B cell (primary cell): ENCODE results near the gene SHQ1. TPM values are rescaled to one million over a fixed set of nuclear protein-coding genes. Genes with fewer than 3 reads are reported as not detected.

ENCODE experiments used
- ATAC-seq: fragments of 200-7000 bp; cut with Tn5 transposase; one replicate; pipeline ENCODE4 v1.10.0; 2021; ENCODE audit warnings: low read depth, mild to moderate bottlenecking, moderate number of reproducible peaks, moderate library complexity
- CTCF ChIA-PET: fragments of 350-600 bp; sonication (Branson Sonifier 250); formaldehyde crosslinking; loops from one replicate; lab custom pipeline; 2021; ENCODE audit warnings: antibody characterized with exemption, inconsistent platforms; lab: Charles Lee
- POLR2A ChIA-PET: fragments of 350-600 bp; sonication (Branson Sonifier 250); formaldehyde crosslinking; loops from one replicate; lab custom pipeline; 2021; ENCODE audit warnings: antibody characterized with exemption; lab: Charles Lee
- DNase-seq: peaks from one replicate; pipeline ENCODE4 v3.0.0; 2013
- H2AFZ ChIP-seq: 2 replicates; pipeline ENCODE4 v1.6.1; 2012; ENCODE audit warnings: mild to moderate bottlenecking, low read depth, low read length; ENCODE audit not compliant: insufficient read depth, poor library complexity, severe bottlenecking
- H3K27ac ChIP-seq, 2 donors: 1 replicate in 1 of 2; 2 replicates in 1 of 2; pipeline ENCODE4 v1.5.1; 2012 to 2013; ENCODE audit warnings: low read length in 2 of 2, mild to moderate bottlenecking in 2 of 2, moderate library complexity in 1 of 2
- H3K27me3 ChIP-seq, 4 experiments: fragments of 200-600 bp in 1 of 4; sonication (generic) in 1 of 4; replicated peaks in 1 of 4; 1 replicate in 2 of 4; 2 replicates in 2 of 4; pipeline versions ENCODE4 v1.6.1 to v1.7.0; 2013 to 2016; ENCODE audit warnings: low read length in 3 of 4, mild to moderate bottlenecking in 2 of 4, mixed read lengths in 1 of 4, moderate library complexity in 1 of 4; ENCODE audit not compliant: insufficient read depth in 4 of 4, control insufficient read depth in 3 of 4; ENCODE audit errors: control extremely low read depth in 1 of 4
- H3K36me3 ChIP-seq, 2 experiments: replicated peaks in 1 of 2; 1 replicate in 1 of 2; 2 replicates in 1 of 2; pipeline versions ENCODE4 v1.6.1 to v1.7.1; 2013; ENCODE audit warnings: low read length in 1 of 2; ENCODE audit not compliant: insufficient read depth in 2 of 2, control insufficient read depth in 1 of 2; ENCODE audit errors: control extremely low read depth in 1 of 2, extremely low read depth in 1 of 2
- H3K4me1 ChIP-seq, 2 donors: fragments of 200-600 bp in 1 of 2; sonication (generic) in 1 of 2; 1 replicate in 1 of 2; 2 replicates in 1 of 2; pipeline versions ENCODE4 v1.5.1 to v1.6.1; 2013 to 2017; ENCODE audit warnings: low read length in 2 of 2; ENCODE audit not compliant: control insufficient read depth in 2 of 2, insufficient read depth in 2 of 2
- H3K4me2 ChIP-seq: replicated peaks from 2 replicates; pipeline ENCODE3; 2012; ENCODE audit warnings: mild to moderate bottlenecking, low read depth, low read length; ENCODE audit not compliant: poor library complexity, severe bottlenecking
- H3K4me3 ChIP-seq, 5 experiments: fragments of 200-600 bp in 1 of 5; sonication (generic) in 1 of 5; 1 replicate in 3 of 5; 2 replicates in 2 of 5; pipeline versions ENCODE4 v1.5.1 to v1.7.0; 2011 to 2016; ENCODE audit warnings: low read length in 4 of 5, mild to moderate bottlenecking in 4 of 5, low read depth in 2 of 5, control low read depth in 1 of 5, moderate library complexity in 1 of 5; ENCODE audit not compliant: insufficient read depth in 1 of 5; ENCODE audit errors: control extremely low read depth in 1 of 5, extremely low read depth in 1 of 5
- H3K79me2 ChIP-seq: fragments of 200-600 bp; sonication (generic); one replicate; pipeline ENCODE4 v1.6.0; 2016; ENCODE audit warnings: low read length; ENCODE audit not compliant: control insufficient read depth, insufficient read depth
- H3K9ac ChIP-seq: fragments of 200-600 bp; sonication (generic); 2 replicates; pipeline ENCODE4 v1.6.1; 2017; ENCODE audit warnings: mild to moderate bottlenecking, low read length, moderate library complexity
- H3K9me3 ChIP-seq, 3 donors: one replicate each; pipeline versions ENCODE4 v1.6.1 to v1.7.1; 2013; ENCODE audit warnings: low read length in 2 of 3; ENCODE audit not compliant: control insufficient read depth in 2 of 3, insufficient read depth in 1 of 3; ENCODE audit errors: control extremely low read depth in 1 of 3
- H4K20me1 ChIP-seq: 2 replicates; pipeline ENCODE4 v1.6.0; 2012; ENCODE audit warnings: mild to moderate bottlenecking, low read length; ENCODE audit not compliant: insufficient read depth, control insufficient read depth, poor library complexity, severe bottlenecking
- H3K27ac Mint-ChIP-seq: one replicate; pipeline ENCODE4 v1.8.0; 2021; ENCODE audit warnings: mixed read lengths
- H3K27me3 Mint-ChIP-seq: one replicate; pipeline ENCODE4 v1.8.0; 2021; ENCODE audit warnings: mixed read lengths
- H3K4me1 Mint-ChIP-seq: one replicate; pipeline ENCODE4 v1.8.0; 2021; ENCODE audit warnings: mixed read lengths
- H3K4me3 Mint-ChIP-seq: one replicate; pipeline ENCODE4 v1.8.0; 2021; ENCODE audit warnings: mixed read lengths
- H3K9me3 Mint-ChIP-seq: one replicate; pipeline ENCODE4 v1.8.0; 2022; ENCODE audit warnings: mixed read lengths; ENCODE audit not compliant: insufficient read depth
- EZH2 ChIP-seq: IDR thresholded peaks from 2 replicates; pipeline ENCODE4 v1.6.1; 2012; ENCODE audit warnings: borderline replicate concordance, low read depth, mild to moderate bottlenecking, moderate library complexity, low read length; ENCODE audit not compliant: insufficient read depth, poor library complexity, severe bottlenecking
- WGBS: methylation state at CpG from one replicate; pipeline ENCODE4 v1.1.5; 2013; ENCODE audit warnings: missing lambda C conversion rate; ENCODE audit not compliant: insufficient coverage; 5-methylcytosine and 5-hydroxymethylcytosine counted together
- intact Hi-C: fragments of 100-400 bp; cut with micrococcal nuclease; formaldehyde crosslinking; loops from one replicate; pipeline ENCODE4 v1.10.0; 2022
- polyA plus RNA-seq: library from polyadenylated mRNA; depleted of rRNA; stranded (reverse); fragments of >200 nt; gene quantifications from 2 replicates; pipeline ENCODE4 v1.2.3, GENCODE V29; 2012
- total RNA-seq, 2 donors: library from RNA; stranded (reverse); fragments of 120-200 nt in 1 of 2; gene quantifications; 1 replicate in 1 of 2; 2 replicates in 1 of 2; pipeline versions ENCODE4 v1.2.3 to v1.2.4, GENCODE V29; 2013 to 2022
- TF ChIP-seq, protein P1 (sequence below): fragments of 200-600 bp; IDR thresholded peaks from one replicate; pipeline ENCODE4 v1.8.0; 2022; ENCODE audit warnings: antibody characterized with exemption, mild to moderate bottlenecking

Gene SHQ1
- total and polyA plus RNA-seq, 2 donors (not counting 1 experiment from before 2014, with no cell fraction given) = 3.6 to 32.0 TPM

DNA sequence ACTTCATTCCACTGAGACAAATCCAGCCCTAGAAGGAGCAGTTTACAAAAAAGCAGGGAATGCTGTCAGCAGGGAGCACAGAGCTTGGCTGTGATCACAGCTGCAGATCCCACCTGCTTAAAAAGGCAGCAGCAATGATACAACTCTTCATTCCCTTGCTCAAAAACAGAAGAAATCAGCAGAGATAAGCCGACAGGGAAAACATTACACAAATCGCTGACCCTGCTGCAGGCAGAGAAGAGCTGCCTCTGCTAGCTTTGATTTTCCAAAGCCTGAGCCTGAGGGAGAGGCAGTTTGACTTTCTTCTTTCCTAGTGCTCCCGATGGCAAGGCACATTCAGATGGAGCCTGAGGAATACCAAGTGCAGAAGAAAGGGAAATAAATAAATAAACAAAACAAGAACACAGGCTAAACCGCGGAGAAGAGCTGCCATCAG, 80.2 kb downstream of the SHQ1 start:
- H3K4me2 ChIP-seq = no peak overlapping the region
- no peak overlapping the region for H3K9ac ChIP-seq
- intact Hi-C loops = no loop called here
- H2AFZ ChIP-seq = no peak overlapping the region
- WGBS = 58% methylated on average over 2 of the region's 5 CpGs
- peaks cover 0 to 52% (median 12%) of the 10 kb centered on the region in 4 experiments for H3K27me3 ChIP-seq
- peaks cover 36% of the 10 kb centered on the region for H3K27me3 Mint-ChIP-seq
- DNase-seq (no peak), ATAC-seq (no peak)
- H3K9me3 ChIP-seq = no peaks in the 10 kb centered on the region
- no peaks in the 10 kb centered on the region for H3K9me3 Mint-ChIP-seq
- POLR2A ChIA-PET = no interaction called here
- H3K27ac ChIP-seq = no peak overlapping the region
- no peak overlapping the region for H3K4me3 ChIP-seq
- H3K4me3 Mint-ChIP-seq = no peak overlapping the region
- no peaks in the 10 kb centered on the region for H3K79me2 ChIP-seq
- H4K20me1 ChIP-seq = peaks cover 19% of the 10 kb centered on the region
- TF ChIP-seq, protein P1, sequence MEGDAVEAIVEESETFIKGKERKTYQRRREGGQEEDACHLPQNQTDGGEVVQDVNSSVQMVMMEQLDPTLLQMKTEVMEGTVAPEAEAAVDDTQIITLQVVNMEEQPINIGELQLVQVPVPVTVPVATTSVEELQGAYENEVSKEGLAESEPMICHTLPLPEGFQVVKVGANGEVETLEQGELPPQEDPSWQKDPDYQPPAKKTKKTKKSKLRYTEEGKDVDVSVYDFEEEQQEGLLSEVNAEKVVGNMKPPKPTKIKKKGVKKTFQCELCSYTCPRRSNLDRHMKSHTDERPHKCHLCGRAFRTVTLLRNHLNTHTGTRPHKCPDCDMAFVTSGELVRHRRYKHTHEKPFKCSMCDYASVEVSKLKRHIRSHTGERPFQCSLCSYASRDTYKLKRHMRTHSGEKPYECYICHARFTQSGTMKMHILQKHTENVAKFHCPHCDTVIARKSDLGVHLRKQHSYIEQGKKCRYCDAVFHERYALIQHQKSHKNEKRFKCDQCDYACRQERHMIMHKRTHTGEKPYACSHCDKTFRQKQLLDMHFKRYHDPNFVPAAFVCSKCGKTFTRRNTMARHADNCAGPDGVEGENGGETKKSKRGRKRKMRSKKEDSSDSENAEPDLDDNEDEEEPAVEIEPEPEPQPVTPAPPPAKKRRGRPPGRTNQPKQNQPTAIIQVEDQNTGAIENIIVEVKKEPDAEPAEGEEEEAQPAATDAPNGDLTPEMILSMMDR = no peak
- no peak for TF ChIP-seq EZH2
- H3K27ac Mint-ChIP-seq = no peak overlapping the region
- H3K4me1 Mint-ChIP-seq = no peaks in the 10 kb centered on the region
- CTCF ChIA-PET = interaction anchor here (0.6 kb wide), 1 partner anchor 9 kb away, joined by 3 read pairs; no protein-coding TSS in a partner anchor
- H3K36me3 ChIP-seq = peaks cover 0 to 7% of the 10 kb centered on the region in 2 experiments
- H3K4me1 ChIP-seq = no peaks in the 10 kb centered on the region

DNA sequence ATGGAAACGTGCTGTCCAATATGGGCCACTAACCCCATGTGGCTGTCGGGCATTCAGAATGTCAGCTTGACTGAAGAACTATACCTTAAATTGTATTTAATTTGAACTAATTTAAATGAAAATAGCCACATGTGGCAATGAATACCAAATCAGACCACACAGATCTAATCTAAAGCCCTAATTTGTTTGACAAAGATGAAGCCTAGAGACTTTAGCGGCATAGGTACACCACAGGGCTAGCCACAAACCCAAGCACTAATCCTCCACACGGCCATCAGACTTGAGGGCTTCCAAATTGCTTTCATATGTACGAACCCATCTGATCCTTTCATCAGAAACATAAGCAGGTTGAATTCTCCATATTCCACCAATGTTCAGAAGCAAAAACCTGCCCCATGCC, 81.4 kb downstream of the SHQ1 start:
- ChIA-PET POLR2A (no interaction called here), CTCF (no interaction called here)
- 93% methylated on average over 4 of the region's 5 CpGs for WGBS

More for the DNA sequence above, 81.4 kb downstream of the SHQ1 start:
- H3K4me2 ChIP-seq = no peak overlapping the region
- no peak overlapping the region for H3K4me3 ChIP-seq
- H2AFZ ChIP-seq = no peak overlapping the region
- no peak overlapping the region for H3K4me3 Mint-ChIP-seq
- TF ChIP-seq, protein P1 = no peak
- TF ChIP-seq EZH2 = no peak
- H3K36me3 ChIP-seq = no peaks in the 10 kb centered on the region
- DNase-seq = no peak
- H3K27me3 ChIP-seq = peaks cover 0 to 56% (median 11%) of the 10 kb centered on the region in 4 experiments
- H3K27ac ChIP-seq = no peak overlapping the region
- peaks cover 42% of the 10 kb centered on the region for H3K27me3 Mint-ChIP-seq
- intact Hi-C loops = no loop called here
- no peak overlapping the region for H3K27ac Mint-ChIP-seq
- ATAC-seq = no peak
- H3K9me3 Mint-ChIP-seq = no peaks in the 10 kb centered on the region
- H3K4me1 ChIP-seq = no peaks in the 10 kb centered on the region
- H3K9me3 ChIP-seq = no peaks in the 10 kb centered on the region
- peaks cover 19% of the 10 kb centered on the region for H4K20me1 ChIP-seq
- no peaks in the 10 kb centered on the region for H3K4me1 Mint-ChIP-seq
- H3K79me2 ChIP-seq = no peaks in the 10 kb centered on the region
- H3K9ac ChIP-seq = no peak overlapping the region
